ENCODE measurements around the gene EFL1.

GRCh38 chr15:82303956-82304777 lies 41.6 kb upstream of the EFL1 start:
- TF ChIP-seq CTCF (conservative IDR thresholded peaks at IDR 0.05 in 1 of 2, IDR thresholded peaks at IDR 0.05 in 1 of 2; ENCODE audit: low read depth in 1 of 2, low read length in 2 of 2) (no peak), EZH2 (IDR thresholded peaks at IDR 0.05; ENCODE audit: low read length, missing control alignments) (no peak)

All from fibroblast of lung (primary cell).